Measurements from ENCODE around the gene NOL6.

DNA sequence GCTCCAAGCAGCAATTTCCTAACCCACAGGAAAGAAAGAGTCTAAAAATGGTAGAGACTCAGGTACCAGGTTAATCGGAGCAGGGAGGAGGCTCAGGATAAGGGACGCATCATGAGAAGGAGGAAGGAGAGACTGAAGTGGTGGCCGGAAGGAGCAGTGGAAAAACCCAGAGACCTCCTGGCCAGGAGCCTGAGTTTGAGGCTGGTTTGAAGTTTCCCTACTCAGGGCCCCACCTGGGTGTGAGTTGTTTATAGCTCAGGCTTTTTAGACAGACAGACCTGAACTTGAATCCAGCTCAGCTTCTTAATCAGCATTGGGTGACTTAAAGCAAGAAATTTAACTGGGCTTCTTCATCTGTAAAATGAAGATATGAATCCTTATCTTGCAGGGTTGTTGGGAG, 59.5 kb downstream of the NOL6 start:
- TF ChIP-seq ZBTB21 (CRISPR knock-in tag; IDR thresholded peaks at IDR 0.05; ENCODE audit: borderline replicate concordance) (no peak), SMAD4 (CRISPR knock-in tag; IDR thresholded peaks at IDR 0.05) (no peak), NFE2L1 (CRISPR knock-in tag; IDR thresholded peaks at IDR 0.05) (no peak), CREB1 (CRISPR knock-in tag; IDR thresholded peaks at IDR 0.05) (no peak), KAT7 (CRISPR knock-in tag; IDR thresholded peaks at IDR 0.05; ENCODE audit: borderline replicate concordance) (no peak)
- TF ChIP-seq, protein P1, sequence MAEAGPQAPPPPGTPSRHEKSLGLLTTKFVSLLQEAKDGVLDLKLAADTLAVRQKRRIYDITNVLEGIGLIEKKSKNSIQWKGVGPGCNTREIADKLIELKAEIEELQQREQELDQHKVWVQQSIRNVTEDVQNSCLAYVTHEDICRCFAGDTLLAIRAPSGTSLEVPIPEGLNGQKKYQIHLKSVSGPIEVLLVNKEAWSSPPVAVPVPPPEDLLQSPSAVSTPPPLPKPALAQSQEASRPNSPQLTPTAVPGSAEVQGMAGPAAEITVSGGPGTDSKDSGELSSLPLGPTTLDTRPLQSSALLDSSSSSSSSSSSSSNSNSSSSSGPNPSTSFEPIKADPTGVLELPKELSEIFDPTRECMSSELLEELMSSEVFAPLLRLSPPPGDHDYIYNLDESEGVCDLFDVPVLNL (CRISPR knock-in tag; IDR thresholded peaks at IDR 0.05; ENCODE audit: borderline replicate concordance, low read depth), result no peak
- TF ChIP-seq, protein P2, sequence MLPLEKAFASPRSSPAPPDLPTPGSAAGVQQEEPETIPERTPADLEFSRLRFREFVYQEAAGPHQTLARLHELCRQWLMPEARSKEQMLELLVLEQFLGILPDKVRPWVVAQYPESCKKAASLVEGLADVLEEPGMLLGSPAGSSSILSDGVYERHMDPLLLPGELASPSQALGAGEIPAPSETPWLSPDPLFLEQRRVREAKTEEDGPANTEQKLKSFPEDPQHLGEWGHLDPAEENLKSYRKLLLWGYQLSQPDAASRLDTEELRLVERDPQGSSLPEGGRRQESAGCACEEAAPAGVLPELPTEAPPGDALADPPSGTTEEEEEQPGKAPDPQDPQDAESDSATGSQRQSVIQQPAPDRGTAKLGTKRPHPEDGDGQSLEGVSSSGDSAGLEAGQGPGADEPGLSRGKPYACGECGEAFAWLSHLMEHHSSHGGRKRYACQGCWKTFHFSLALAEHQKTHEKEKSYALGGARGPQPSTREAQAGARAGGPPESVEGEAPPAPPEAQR (CRISPR knock-in tag; IDR thresholded peaks at IDR 0.05), result no peak
- TF ChIP-seq, protein P3, sequence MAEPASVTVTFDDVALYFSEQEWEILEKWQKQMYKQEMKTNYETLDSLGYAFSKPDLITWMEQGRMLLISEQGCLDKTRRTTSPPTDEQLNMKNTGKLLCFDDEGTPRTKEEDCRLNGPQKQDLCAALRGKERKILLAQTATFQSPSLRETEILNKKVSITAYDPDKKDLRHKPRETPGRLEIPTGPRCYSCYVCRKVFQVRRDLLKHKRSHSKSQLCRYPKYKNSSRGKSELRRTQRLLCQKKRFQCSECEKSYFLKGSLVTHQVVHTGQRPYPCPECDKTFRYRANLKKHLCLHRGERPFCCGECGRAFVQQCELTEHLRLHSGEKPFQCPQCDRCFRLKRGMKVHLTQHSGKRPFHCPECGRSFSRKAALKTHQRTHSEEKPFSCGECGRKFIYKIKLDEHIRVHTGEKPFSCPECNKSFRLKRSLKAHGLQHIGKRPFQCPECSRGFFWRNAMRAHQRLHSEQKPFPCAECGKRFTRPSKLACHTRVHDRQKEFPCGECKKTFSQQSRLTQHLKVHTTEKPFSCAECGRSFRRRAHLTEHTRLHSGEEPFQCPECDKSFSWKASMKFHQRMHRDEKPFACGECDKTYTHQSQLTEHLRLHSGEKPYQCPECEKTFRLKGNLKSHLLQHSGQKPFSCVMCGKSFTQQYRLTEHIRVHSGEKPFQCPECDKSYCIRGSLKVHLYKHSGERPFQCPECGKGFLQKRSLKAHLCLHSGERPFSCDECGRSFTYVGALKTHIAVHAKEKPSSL (CRISPR knock-in tag; conservative IDR thresholded peaks at IDR 0.05), result no peak
- TF ChIP-seq, protein P4, sequence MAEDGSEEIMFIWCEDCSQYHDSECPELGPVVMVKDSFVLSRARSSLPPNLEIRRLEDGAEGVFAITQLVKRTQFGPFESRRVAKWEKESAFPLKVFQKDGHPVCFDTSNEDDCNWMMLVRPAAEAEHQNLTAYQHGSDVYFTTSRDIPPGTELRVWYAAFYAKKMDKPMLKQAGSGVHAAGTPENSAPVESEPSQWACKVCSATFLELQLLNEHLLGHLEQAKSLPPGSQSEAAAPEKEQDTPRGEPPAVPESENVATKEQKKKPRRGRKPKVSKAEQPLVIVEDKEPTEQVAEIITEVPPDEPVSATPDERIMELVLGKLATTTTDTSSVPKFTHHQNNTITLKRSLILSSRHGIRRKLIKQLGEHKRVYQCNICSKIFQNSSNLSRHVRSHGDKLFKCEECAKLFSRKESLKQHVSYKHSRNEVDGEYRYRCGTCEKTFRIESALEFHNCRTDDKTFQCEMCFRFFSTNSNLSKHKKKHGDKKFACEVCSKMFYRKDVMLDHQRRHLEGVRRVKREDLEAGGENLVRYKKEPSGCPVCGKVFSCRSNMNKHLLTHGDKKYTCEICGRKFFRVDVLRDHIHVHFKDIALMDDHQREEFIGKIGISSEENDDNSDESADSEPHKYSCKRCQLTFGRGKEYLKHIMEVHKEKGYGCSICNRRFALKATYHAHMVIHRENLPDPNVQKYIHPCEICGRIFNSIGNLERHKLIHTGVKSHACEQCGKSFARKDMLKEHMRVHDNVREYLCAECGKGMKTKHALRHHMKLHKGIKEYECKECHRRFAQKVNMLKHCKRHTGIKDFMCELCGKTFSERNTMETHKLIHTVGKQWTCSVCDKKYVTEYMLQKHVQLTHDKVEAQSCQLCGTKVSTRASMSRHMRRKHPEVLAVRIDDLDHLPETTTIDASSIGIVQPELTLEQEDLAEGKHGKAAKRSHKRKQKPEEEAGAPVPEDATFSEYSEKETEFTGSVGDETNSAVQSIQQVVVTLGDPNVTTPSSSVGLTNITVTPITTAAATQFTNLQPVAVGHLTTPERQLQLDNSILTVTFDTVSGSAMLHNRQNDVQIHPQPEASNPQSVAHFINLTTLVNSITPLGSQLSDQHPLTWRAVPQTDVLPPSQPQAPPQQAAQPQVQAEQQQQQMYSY (CRISPR knock-in tag; IDR thresholded peaks at IDR 0.05), result no peak
- TF ChIP-seq, protein P5, sequence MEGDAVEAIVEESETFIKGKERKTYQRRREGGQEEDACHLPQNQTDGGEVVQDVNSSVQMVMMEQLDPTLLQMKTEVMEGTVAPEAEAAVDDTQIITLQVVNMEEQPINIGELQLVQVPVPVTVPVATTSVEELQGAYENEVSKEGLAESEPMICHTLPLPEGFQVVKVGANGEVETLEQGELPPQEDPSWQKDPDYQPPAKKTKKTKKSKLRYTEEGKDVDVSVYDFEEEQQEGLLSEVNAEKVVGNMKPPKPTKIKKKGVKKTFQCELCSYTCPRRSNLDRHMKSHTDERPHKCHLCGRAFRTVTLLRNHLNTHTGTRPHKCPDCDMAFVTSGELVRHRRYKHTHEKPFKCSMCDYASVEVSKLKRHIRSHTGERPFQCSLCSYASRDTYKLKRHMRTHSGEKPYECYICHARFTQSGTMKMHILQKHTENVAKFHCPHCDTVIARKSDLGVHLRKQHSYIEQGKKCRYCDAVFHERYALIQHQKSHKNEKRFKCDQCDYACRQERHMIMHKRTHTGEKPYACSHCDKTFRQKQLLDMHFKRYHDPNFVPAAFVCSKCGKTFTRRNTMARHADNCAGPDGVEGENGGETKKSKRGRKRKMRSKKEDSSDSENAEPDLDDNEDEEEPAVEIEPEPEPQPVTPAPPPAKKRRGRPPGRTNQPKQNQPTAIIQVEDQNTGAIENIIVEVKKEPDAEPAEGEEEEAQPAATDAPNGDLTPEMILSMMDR (IDR thresholded peaks at IDR 0.05), result no peak

Data from WTC11 (cell line).